ENCODE measurements around the gene ARMC6. TPM values are rescaled to one million over a fixed set of nuclear protein-coding genes. Genes with fewer than 3 reads are reported as not detected.
A peak's percentile ranks its signal among the peaks of the same experiment; 100 is the strongest.

Gene ARMC6
- total and polyA plus RNA-seq, 2 of the 13 experiments (the other 11 are each of a cell fraction or from before 2014, with no cell fraction given): 16.2 to 36.8 TPM

- TF ChIP-seq USF2 (IDR thresholded peaks at IDR 0.05; ENCODE audit: low read depth, low read length): no peak
- TF ChIP-seq USF2 (CRISPR knock-in tag; IDR thresholded peaks at IDR 0.05; ENCODE audit: borderline replicate concordance): no peak
- TF ChIP-seq SMC3 (IDR thresholded peaks at IDR 0.05; ENCODE audit: low read length): peak; percentile 29; the same call in 1 of the 2 replicates
- no peak for TF ChIP-seq ZNF776 (CRISPR knock-in tag; IDR thresholded peaks at IDR 0.05)
- TF ChIP-seq RAD21 (CRISPR knock-in tag; IDR thresholded peaks at IDR 0.05): peak; percentile 27; the same call in 1 of the 2 replicates
- no peak for TF ChIP-seq ZNF333 (CRISPR knock-in tag; IDR thresholded peaks at IDR 0.05; ENCODE audit: borderline replicate concordance)
- no peak for TF ChIP-seq RCOR2 (CRISPR knock-in tag; IDR thresholded peaks at IDR 0.05)
- no peak for TF ChIP-seq ZSCAN22 (CRISPR knock-in tag; IDR thresholded peaks at IDR 0.05)
These were observed 37.6 kb upstream of the ARMC6 start (continued) for GRCh38 chr19:18995804-18996241.

GRCh38 chr19:18996351-18996750 is 37.1 kb upstream of the ARMC6 start:
- ATAC-seq (no peak), DNase-seq (ENCODE audit: low spot score) (no peak), FAIRE-seq (no peak)
- H3K27me3 ChIP-seq (ENCODE audit: control insufficient read depth in 1 of 2, insufficient read depth in 2 of 2, low read length in 2 of 2): no peaks in the 10 kb centered on the region
- no peaks in the 10 kb centered on the region for H3K4me1 ChIP-seq (ENCODE audit: insufficient read depth, low read length)
- BruUV-seq (replicated peaks): no TSS peak
- CTCF ChIA-PET (ENCODE audit: low intra/inter-chr PET ratio, low total read pairs): no interaction called here
- H2AFZ ChIP-seq (ENCODE audit: low read length): no peak overlapping the region
- TF ChIP-seq ZNF121 (CRISPR knock-in tag; IDR thresholded peaks at IDR 0.05) (0 out of 2 replicates have a peak, but pooled peaks have one; percentile 16), ZBTB39 (CRISPR knock-in tag; IDR thresholded peaks at IDR 0.05) (no peak)
- WGBS (ENCODE audit: low lambda C conversion rate): 92% methylated on average over 10 of the region's 10 CpGs
- no peaks in the 10 kb centered on the region for H3K79me2 ChIP-seq (ENCODE audit: insufficient read depth, low read length)
- no peaks in the 10 kb centered on the region for H4K20me1 ChIP-seq (ENCODE audit: insufficient read depth, low read length)
- in situ Hi-C loops (cut with HindIII; ENCODE audit: extremely low pct_ligation_motif_present, low pct_unique_long_range_greater_than_20kb) (no loop called here), intact Hi-C loops (cut with micrococcal nuclease; ENCODE audit: unreplicated experiment) (no loop called here)
- peaks cover 24 to 68% of the 10 kb centered on the region in 2 experiments for H3K36me3 ChIP-seq (replicated peaks in 1 of 2; ENCODE audit: control insufficient read depth in 1 of 2, insufficient read depth in 2 of 2, low read length in 2 of 2)
- no peak overlapping the region for H3K4me3 ChIP-seq (replicated peaks in 1 of 3; ENCODE audit: insufficient read depth in 1 of 3, low read depth in 2 of 3, low read length in 3 of 3)
- H3K9ac ChIP-seq (ENCODE audit: insufficient read depth, low read depth, low read length): no peak overlapping the region
- H3K4me2 ChIP-seq (ENCODE audit: low read depth, low read length): no peak overlapping the region
- H3K27ac ChIP-seq (ENCODE audit: extremely low read length, insufficient read depth, low read length): no peak overlapping the region
- POLR2A ChIA-PET: no interaction called here
- H3K9me3 ChIP-seq (ENCODE audit: low read length): no peaks in the 10 kb centered on the region

Measured in HepG2 (cell line).